ENCODE measurements around the gene PUSL1.

DNA sequence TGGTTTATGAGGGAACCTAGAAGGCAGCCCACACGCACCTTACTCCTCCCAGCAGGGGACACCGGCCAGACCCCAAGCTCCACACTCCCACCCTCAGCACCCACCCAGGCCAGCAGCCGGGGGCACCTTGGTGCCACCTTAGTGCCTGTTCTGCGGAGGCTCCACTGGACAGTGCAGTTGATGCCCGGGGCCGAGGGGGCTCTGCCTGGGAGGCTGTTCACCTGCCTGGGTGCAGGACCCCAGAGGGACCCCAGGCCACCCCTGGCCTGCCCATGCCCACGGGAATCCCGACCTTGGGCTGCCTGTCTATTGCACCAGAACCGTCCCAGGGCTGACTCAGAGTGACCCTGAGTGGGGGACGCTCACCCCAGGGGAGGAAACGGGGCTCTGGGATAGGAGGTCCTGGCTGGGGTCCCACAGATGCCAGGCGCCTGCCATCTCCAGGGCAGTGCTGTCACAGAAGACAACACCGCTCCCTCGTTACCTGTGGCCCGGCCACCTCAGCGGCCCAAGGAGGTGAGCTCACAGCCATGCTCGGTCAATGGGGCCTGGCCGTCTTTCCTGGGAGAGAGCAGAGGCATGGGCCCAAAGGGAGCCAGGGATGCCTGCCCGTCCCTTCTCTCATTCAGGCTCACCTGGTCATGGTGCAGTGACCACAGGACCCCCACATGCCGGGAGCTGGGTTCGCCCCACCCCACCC, 27.5 kb upstream of the PUSL1 start:
- no peak for TF ChIP-seq POLR2AphosphoS5 (IDR thresholded peaks at IDR 0.05; ENCODE audit: borderline replicate concordance, low read depth, low read length)
- no peak for TF ChIP-seq EZH2 (IDR thresholded peaks at IDR 0.05)
